Measurements from ENCODE around the gene TTC39C.

Gene TTC39C

GRCh38 chr18:24180048-24180447, 165.5 kb downstream of the TTC39C start:
- Histone ChIP-seq H3K27ac (replicated peaks) (no peak overlapping the region), H3K4me3 (replicated peaks; ENCODE audit: insufficient read depth, low read length) (no peak overlapping the region), H3K27me3 (ENCODE audit: insufficient read depth, poor library complexity, severe bottlenecking) (no peaks in the 10 kb centered on the region)
- TF ChIP-seq POLR2AphosphoS5 (IDR thresholded peaks at IDR 0.05; ENCODE audit: low read depth) (no peak), REST (IDR thresholded peaks at IDR 0.05; ENCODE audit: insufficient replicate concordance, low read depth) (no peak), GABPA (IDR thresholded peaks at IDR 0.05; ENCODE audit: low read depth) (no peak), SPI1 (IDR thresholded peaks at IDR 0.05; ENCODE audit: borderline replicate concordance, low read depth) (no peak), CTCF (IDR thresholded peaks at IDR 0.05; ENCODE audit: insufficient read depth, low read length) (no peak)
- DNase-seq (ENCODE audit: low read depth in 1 of 2, low spot score in 1 of 2): no peak

- no peak overlapping the region for H3K4me3 ChIP-seq (replicated peaks; ENCODE audit: insufficient read depth, low read length)
- no peak for DNase-seq (ENCODE audit: low read depth in 1 of 2, low spot score in 1 of 2)
- TF ChIP-seq SPI1 (IDR thresholded peaks at IDR 0.05; ENCODE audit: borderline replicate concordance, low read depth): no peak
- TF ChIP-seq CTCF (IDR thresholded peaks at IDR 0.05; ENCODE audit: insufficient read depth, low read length): no peak
- no peak for TF ChIP-seq POLR2AphosphoS5 (IDR thresholded peaks at IDR 0.05; ENCODE audit: low read depth)
- no peak for TF ChIP-seq GABPA (IDR thresholded peaks at IDR 0.05; ENCODE audit: low read depth)
- no peak for TF ChIP-seq REST (IDR thresholded peaks at IDR 0.05; ENCODE audit: insufficient replicate concordance, low read depth)
- no peaks in the 10 kb centered on the region for H3K27me3 ChIP-seq (ENCODE audit: insufficient read depth, poor library complexity, severe bottlenecking)
- H3K27ac ChIP-seq (replicated peaks): no peak overlapping the region
Observed at GRCh38 chr18:24181806-24182205, 167.3 kb downstream of the TTC39C start.
